Smooth muscle cell (in vitro differentiated cells): Measurements from ENCODE around the gene TMEM101. TPM values are rescaled to one million over a fixed set of nuclear protein-coding genes. Genes with fewer than 3 reads are reported as not detected.

Experiments
- DNase-seq: peaks from one replicate; lab custom pipeline; 2025; ENCODE audit not compliant: unreplicated experiment; lab: John Stamatoyannopoulos, UW
- H2AFZ ChIP-seq: fragments of 200-600 bp; sonication (generic); 2 replicates; pipeline ENCODE4 v1.6.0; 2016; ENCODE audit warnings: antibody characterized with exemption, low read depth, mild to moderate bottlenecking
- H3F3A ChIP-seq: fragments of 200-600 bp; sonication (generic); 2 replicates; pipeline ENCODE4 v1.6.0; 2017; ENCODE audit warnings: antibody characterized with exemption, low read depth
- H3K27ac ChIP-seq: fragments of 200-600 bp; sonication (generic); 2 replicates; pipeline ENCODE4 v1.5.1; 2016; ENCODE audit warnings: low read depth, mild to moderate bottlenecking
- H3K27me3 ChIP-seq: fragments of 200-600 bp; sonication (generic); 2 replicates; pipeline ENCODE4 v1.6.1; 2016; ENCODE audit warnings: low read depth, mild to moderate bottlenecking
- H3K36me3 ChIP-seq: fragments of 200-600 bp; sonication (generic); 2 replicates; pipeline ENCODE4 v1.5.1; 2016; ENCODE audit warnings: low read depth
- H3K4me1 ChIP-seq: fragments of 200-600 bp; sonication (generic); 2 replicates; pipeline ENCODE4 v1.5.1; 2016; ENCODE audit warnings: low read depth
- H3K4me2 ChIP-seq: fragments of 200-600 bp; sonication (generic); 2 replicates; pipeline ENCODE4 v1.6.0; 2016; ENCODE audit warnings: mild to moderate bottlenecking
- H3K4me3 ChIP-seq: fragments of 200-600 bp; sonication (generic); 2 replicates; pipeline ENCODE4 v1.5.1; 2016; ENCODE audit warnings: mild to moderate bottlenecking
- H3K79me2 ChIP-seq: fragments of 200-600 bp; sonication (generic); 2 replicates; pipeline ENCODE4 v1.6.0; 2016; ENCODE audit warnings: low read depth, mild to moderate bottlenecking
- H3K9ac ChIP-seq: fragments of 200-600 bp; sonication (generic); 2 replicates; pipeline ENCODE4 v1.6.0; 2016; ENCODE audit warnings: low read depth
- H3K9me3 ChIP-seq: fragments of 200-600 bp; sonication (generic); replicated peaks from 2 replicates; pipeline ENCODE4 v1.5.1; 2016; ENCODE audit warnings: low read depth
- H4K20me1 ChIP-seq: fragments of 200-600 bp; sonication (generic); 2 replicates; pipeline ENCODE4 v1.6.0; 2016; ENCODE audit warnings: low read depth
- CTCF ChIP-seq: fragments of 200-600 bp; sonication (generic); IDR thresholded peaks from 2 replicates; pipeline ENCODE4 v1.5.1; 2017; ENCODE audit warnings: borderline replicate concordance, mild to moderate bottlenecking, antibody characterized with exemption; ENCODE audit not compliant: insufficient read depth, poor library complexity, severe bottlenecking
- WGBS: methylation state at CpG from one replicate; pipeline ENCODE4 v1.1.7; 2016; ENCODE audit warnings: low lambda C conversion rate; 5-methylcytosine and 5-hydroxymethylcytosine counted together
- polyA plus RNA-seq: library from polyadenylated mRNA; unstranded; fragments of >200 nt; fragmentation: Nextera tagmentation; extraction: Ambion mirVana; gene quantifications from 2 replicates; pipeline ENCODE4 v1.2.1, GENCODE V29; 2016
- total RNA-seq: library from RNA; depleted of rRNA; stranded (reverse); fragments of >200 nt; gene quantifications from 2 replicates; pipeline ENCODE4 v1.2.3, GENCODE V29; 2014

Gene TMEM101
- total and polyA plus RNA-seq, 2 experiments from 2014 or later, result 35.1 to 36.1 TPM

GRCh38 chr17:44043272-44043696 lies 28.5 kb upstream of the TMEM101 start:
- 61% methylated on average over 4 of the region's 4 CpGs for WGBS
- TF ChIP-seq CTCF, result no peak
- H4K20me1 ChIP-seq, result peaks cover 90% of the 10 kb centered on the region
- no peak overlapping the region for H3K4me3 ChIP-seq
- H3K4me2 ChIP-seq, result no peak overlapping the region
- peaks cover 88% of the 10 kb centered on the region for H3K79me2 ChIP-seq
- no peaks in the 10 kb centered on the region for H3K9me3 ChIP-seq
- H3K36me3 ChIP-seq, result no peaks in the 10 kb centered on the region
- no peaks in the 10 kb centered on the region for H3K27me3 ChIP-seq
- H3K9ac ChIP-seq, result no peak overlapping the region
- no peak for DNase-seq
- H3K27ac ChIP-seq, result peak overlapping the region; percentile 65
- H3K4me1 ChIP-seq, result no peaks in the 10 kb centered on the region
- H3F3A ChIP-seq, result peaks cover 18% of the 10 kb centered on the region
- no peak overlapping the region for H2AFZ ChIP-seq

- 84% methylated on average over 6 of the region's 6 CpGs for WGBS
- H3K27ac ChIP-seq, result peak overlapping the region; percentile 41
- H3F3A ChIP-seq, result peaks cover 8% of the 10 kb centered on the region
These were observed 25.3 kb upstream of the TMEM101 start for GRCh38 chr17:44039829-44040635.

GRCh38 chr17:44038604-44039011 lies 23.8 kb upstream of the TMEM101 start:
- TF ChIP-seq CTCF, result no peak

More at GRCh38 chr17:44039829-44040635, 25.3 kb upstream of the TMEM101 start:
- TF ChIP-seq CTCF, result no peak
- H3K9ac ChIP-seq, result no peak overlapping the region
- peaks cover 7% of the 10 kb centered on the region for H3K36me3 ChIP-seq
- peaks cover 68% of the 10 kb centered on the region for H3K79me2 ChIP-seq
- H2AFZ ChIP-seq, result no peak overlapping the region
- H3K4me3 ChIP-seq, result no peak overlapping the region
- H3K9me3 ChIP-seq, result no peaks in the 10 kb centered on the region
- no peaks in the 10 kb centered on the region for H3K27me3 ChIP-seq
- H3K4me2 ChIP-seq, result no peak overlapping the region
- no peak for DNase-seq
- peaks cover 77% of the 10 kb centered on the region for H4K20me1 ChIP-seq
- no peaks in the 10 kb centered on the region for H3K4me1 ChIP-seq

More at GRCh38 chr17:44038604-44039011, 23.8 kb upstream of the TMEM101 start:
- 95% methylated on average over 3 of the region's 3 CpGs for WGBS
- Histone ChIP-seq H3K36me3 (peaks cover 7% of the 10 kb centered on the region), H3F3A (peaks cover 6% of the 10 kb centered on the region), H3K9me3 (no peaks in the 10 kb centered on the region), H3K4me1 (no peaks in the 10 kb centered on the region), H3K79me2 (peaks cover 56% of the 10 kb centered on the region), H2AFZ (no peak overlapping the region), H3K27me3 (no peaks in the 10 kb centered on the region), H3K27ac (no peak overlapping the region), H4K20me1 (peaks cover 63% of the 10 kb centered on the region), H3K4me2 (no peak overlapping the region), H3K9ac (no peak overlapping the region), H3K4me3 (no peak overlapping the region)
- DNase-seq, result no peak
